Mesenchymal stem cell (in vitro differentiated cells and primary cell): Measurements from ENCODE around the gene HDLBP.
A peak's percentile ranks its signal among the peaks of the same experiment; 100 is the strongest.

Source experiments
- DNase-seq: peaks from one replicate; pipeline ENCODE4 v3.0.0-alpha.2; 2013
- H2AFZ ChIP-seq: one replicate; pipeline ENCODE4 v1.6.1; 2013; ENCODE audit warnings: low read depth, mild to moderate bottlenecking, control low read depth, inconsistent platforms, low read length, moderate library complexity
- H2AK5ac ChIP-seq: 2 replicates; pipeline ENCODE4 v1.6.1; 2013; ENCODE audit warnings: low read length, moderate library complexity, mild to moderate bottlenecking, inconsistent platforms; ENCODE audit not compliant: severe bottlenecking
- H2BK120ac ChIP-seq: one replicate; pipeline ENCODE4 v1.6.1; 2013; ENCODE audit warnings: low read depth, mild to moderate bottlenecking, inconsistent platforms, low read length, moderate library complexity
- H2BK12ac ChIP-seq, 2 experiments: one replicate each; pipeline ENCODE4 v1.6.1; 2013; ENCODE audit warnings: inconsistent platforms in 2 of 2, low read length in 2 of 2, mild to moderate bottlenecking in 2 of 2, moderate library complexity in 2 of 2, control low read depth in 1 of 2
- H2BK15ac ChIP-seq: one replicate; pipeline ENCODE4 v1.6.1; 2013; ENCODE audit warnings: mild to moderate bottlenecking, low read depth, inconsistent platforms; ENCODE audit not compliant: poor library complexity, severe bottlenecking
- H2BK5ac ChIP-seq: 2 replicates; pipeline ENCODE4 v1.6.1; 2013; ENCODE audit warnings: low read depth, mild to moderate bottlenecking, low read length, control low read depth, inconsistent platforms; ENCODE audit not compliant: poor library complexity, severe bottlenecking
- H3K14ac ChIP-seq, 2 experiments: one replicate each; pipeline ENCODE4 v1.6.1; 2013; ENCODE audit warnings: inconsistent platforms in 2 of 2, low read length in 2 of 2, control low read depth in 1 of 2, mild to moderate bottlenecking in 1 of 2, moderate library complexity in 1 of 2
- H3K18ac ChIP-seq, 2 experiments: one replicate each; pipeline ENCODE4 v1.6.1; 2013; ENCODE audit warnings: inconsistent platforms in 2 of 2, low read length in 2 of 2, control low read depth in 1 of 2, low read depth in 1 of 2, mild to moderate bottlenecking in 1 of 2
- H3K23ac ChIP-seq, 2 experiments: one replicate each; pipeline ENCODE4 v1.6.1; 2013; ENCODE audit warnings: inconsistent platforms in 2 of 2, low read length in 2 of 2, mild to moderate bottlenecking in 2 of 2, moderate library complexity in 2 of 2, control low read depth in 1 of 2
- H3K27ac ChIP-seq: 2 replicates; pipeline ENCODE4 v1.5.1; 2013; ENCODE audit warnings: mild to moderate bottlenecking, moderate library complexity, low read length, control low read depth, inconsistent platforms; ENCODE audit not compliant: poor library complexity, severe bottlenecking
- H3K27me3 ChIP-seq, 2 experiments: 2 replicates each; pipeline versions ENCODE4 v1.6.1 to v1.7.0; 2013; ENCODE audit warnings: low read length in 2 of 2, mild to moderate bottlenecking in 2 of 2, moderate library complexity in 2 of 2, control low read depth in 1 of 2, inconsistent platforms in 1 of 2; ENCODE audit not compliant: control insufficient read depth in 1 of 2, insufficient read depth in 1 of 2
- H3K36me3 ChIP-seq, 2 experiments: 2 replicates each; pipeline versions ENCODE4 v1.6.1 to v1.7.0; 2013; ENCODE audit warnings: low read length in 2 of 2, control low read depth in 1 of 2, inconsistent platforms in 1 of 2, low read depth in 1 of 2, mild to moderate bottlenecking in 1 of 2; ENCODE audit not compliant: insufficient read depth in 2 of 2, control insufficient read depth in 1 of 2
- H3K4ac ChIP-seq, 2 experiments: one replicate each; pipeline ENCODE4 v1.6.1; 2013; ENCODE audit warnings: inconsistent platforms in 2 of 2, low read length in 2 of 2, mild to moderate bottlenecking in 2 of 2, moderate library complexity in 2 of 2, control low read depth in 1 of 2, low read depth in 1 of 2
- H3K4me1 ChIP-seq: 2 replicates; pipeline ENCODE4 v1.6.1; 2013; ENCODE audit warnings: low read depth, low read length, control low read depth; ENCODE audit not compliant: control insufficient read depth, insufficient read depth
- H3K4me2 ChIP-seq: 2 replicates; pipeline ENCODE4 v1.6.1; 2013; ENCODE audit warnings: low read length, mild to moderate bottlenecking, inconsistent platforms; ENCODE audit not compliant: poor library complexity, severe bottlenecking
- H3K4me3 ChIP-seq, 2 experiments: 2 replicates each; pipeline versions ENCODE4 v1.5.1 to v1.7.0; 2013; ENCODE audit warnings: low read length in 2 of 2, mild to moderate bottlenecking in 2 of 2, control low read depth in 1 of 2, low read depth in 1 of 2; ENCODE audit not compliant: insufficient read depth in 1 of 2
- H3K79me1 ChIP-seq: replicated peaks from 2 replicates; pipeline ENCODE4 v1.6.1; 2013; ENCODE audit warnings: mild to moderate bottlenecking, control low read depth, low read length, inconsistent platforms; ENCODE audit not compliant: poor library complexity, severe bottlenecking
- H3K9ac ChIP-seq: 2 replicates; pipeline ENCODE4 v1.7.0; 2013; ENCODE audit warnings: mild to moderate bottlenecking, low read length, moderate library complexity
- H3K9me3 ChIP-seq: 2 replicates; pipeline ENCODE4 v1.7.0; 2013; ENCODE audit warnings: mild to moderate bottlenecking, low read length; ENCODE audit not compliant: control insufficient read depth
- H4K8ac ChIP-seq: one replicate; pipeline ENCODE4 v1.6.1; 2013; ENCODE audit warnings: inconsistent platforms, mild to moderate bottlenecking, low read length, moderate library complexity
- H4K91ac ChIP-seq: one replicate; pipeline ENCODE4 v1.6.1; 2013; ENCODE audit warnings: mild to moderate bottlenecking, low read length, inconsistent platforms
- WGBS: methylation state at CpG from one replicate; pipeline ENCODE4 v1.1.7; 2013; ENCODE audit warnings: mixed read lengths; 5-methylcytosine and 5-hydroxymethylcytosine counted together

The HDLBP gene

GRCh38 chr2:241178961-241179360 lies 136.5 kb downstream of the HDLBP start:
- H2BK12ac ChIP-seq, result no peak overlapping the region
- H3K9me3 ChIP-seq, result no peaks in the 10 kb centered on the region
- no peak overlapping the region for H3K4me2 ChIP-seq
- no peak overlapping the region for H2BK120ac ChIP-seq
- H3K27me3 ChIP-seq, result no peaks in the 10 kb centered on the region
- peaks cover 50 to 82% of the 10 kb centered on the region in 2 experiments for H3K36me3 ChIP-seq
- no peak overlapping the region for H3K4ac ChIP-seq
- no peak overlapping the region for H3K18ac ChIP-seq
- no peak overlapping the region for H3K4me3 ChIP-seq
- H3K23ac ChIP-seq, result no peak overlapping the region
- no peak overlapping the region for H2AK5ac ChIP-seq
- H3K79me1 ChIP-seq, result peaks cover 4% of the 10 kb centered on the region
- no peak overlapping the region for H4K91ac ChIP-seq
- no peak overlapping the region for H2BK15ac ChIP-seq
- no peak overlapping the region for H2BK5ac ChIP-seq
- H2AFZ ChIP-seq, result no peak overlapping the region
- H4K8ac ChIP-seq, result no peak overlapping the region
- no peak overlapping the region for H3K9ac ChIP-seq
- no peaks in the 10 kb centered on the region for H3K4me1 ChIP-seq
- no peak overlapping the region for H3K14ac ChIP-seq
- 68% methylated on average over 4 of the region's 4 CpGs for WGBS
- no peak overlapping the region for H3K27ac ChIP-seq
- DNase-seq, result no peak

GRCh38 chr2:241177526-241178334 lies 137.7 kb downstream of the HDLBP start:
- H3K9ac ChIP-seq, result no peak overlapping the region
- H3K23ac ChIP-seq, result no peak overlapping the region
- no peak overlapping the region for H2BK12ac ChIP-seq
- H2AK5ac ChIP-seq, result no peak overlapping the region
- no peak overlapping the region for H4K8ac ChIP-seq
- no peak overlapping the region for H3K14ac ChIP-seq
- no peak overlapping the region for H2BK120ac ChIP-seq
- H3K36me3 ChIP-seq, result peaks cover 46 to 73% of the 10 kb centered on the region in 2 experiments
- WGBS, result 94% methylated on average over 11 of the region's 12 CpGs
- no peak overlapping the region for H2BK5ac ChIP-seq
- no peak overlapping the region for H3K4ac ChIP-seq
- no peak overlapping the region for H3K18ac ChIP-seq
- no peaks in the 10 kb centered on the region for H3K9me3 ChIP-seq
- H2AFZ ChIP-seq, result no peak overlapping the region
- H3K27ac ChIP-seq, result no peak overlapping the region
- no peaks in the 10 kb centered on the region for H3K27me3 ChIP-seq
- no peak overlapping the region for H3K4me2 ChIP-seq
- DNase-seq, result no peak
- H3K4me1 ChIP-seq, result no peaks in the 10 kb centered on the region
- no peak overlapping the region for H3K4me3 ChIP-seq
- H2BK15ac ChIP-seq, result no peak overlapping the region
- H4K91ac ChIP-seq, result peak overlapping the region; percentile 25
- H3K79me1 ChIP-seq, result peaks cover 4% of the 10 kb centered on the region
